SK-N-SH (cell line): ENCODE measurements around the gene DDX19B. TPM values are rescaled to one million over a fixed set of nuclear protein-coding genes. Genes with fewer than 3 reads are reported as not detected.
A peak's percentile ranks its signal among the peaks of the same experiment; 100 is the strongest.
"Not testable (repeated sequence)": the region's sequence is repeated elsewhere in the genome, so short reads cannot be mapped to it uniquely, and the experiment has no call there.

Experiments
- CTCF ChIA-PET: fragments of 300-600, 350-600 bp; formaldehyde crosslinking; extraction: SDS; loops from one replicate; lab custom pipeline; 2021; lab: Yijun Ruan, JAX
- POLR2A ChIA-PET: fragments of 350-600 bp; sonication (Branson Sonifier 250); formaldehyde crosslinking; extraction: SDS; loops from one replicate; lab custom pipeline; 2020; ENCODE audit warnings: antibody characterized with exemption, inconsistent platforms; lab: Yijun Ruan, JAX
- DNase-seq: peaks from one replicate; pipeline ENCODE4 v3.0.0; 2012
- H2AFZ ChIP-seq: fragments of 200-600 bp; sonication (generic); 2 replicates; pipeline ENCODE4 v1.8.1; 2016; ENCODE audit warnings: antibody characterized with exemption, mild to moderate bottlenecking, low read depth
- H3F3A ChIP-seq: fragments of 200-600 bp; sonication (generic); replicated peaks from 2 replicates; pipeline ENCODE3; 2016; ENCODE audit warnings: antibody characterized with exemption, mild to moderate bottlenecking; ENCODE audit not compliant: insufficient read depth
- H3K27ac ChIP-seq, 2 experiments: fragments of 200-500 bp in 1 of 2; fragments of 200-600 bp in 1 of 2; sonication (Bioruptor generic) in 1 of 2; sonication (generic), shearing (Covaris generic) in 1 of 2; 2 replicates each; pipeline versions ENCODE4 v1.5.1 to v1.6.1; 2014 to 2016; ENCODE audit warnings: low read depth in 2 of 2, inconsistent platforms in 1 of 2, low read length in 1 of 2, mild to moderate bottlenecking in 1 of 2, mixed read lengths in 1 of 2
- H3K27me3 ChIP-seq: fragments of 200-600 bp; sonication (generic), shearing (Covaris generic); 2 replicates; pipeline ENCODE4 v1.6.1; 2016; ENCODE audit warnings: mixed run types; ENCODE audit not compliant: insufficient read depth
- H3K36me3 ChIP-seq, 2 experiments: fragments of 200-500 bp in 1 of 2; fragments of 200-600 bp in 1 of 2; sonication (Bioruptor generic) in 1 of 2; sonication (generic) in 1 of 2; replicated peaks in 1 of 2; 2 replicates each; pipeline versions ENCODE3 to v1.5.1; 2014 to 2016; ENCODE audit warnings: low read length in 1 of 2, mild to moderate bottlenecking in 1 of 2; ENCODE audit not compliant: insufficient read depth in 2 of 2, control insufficient read depth in 1 of 2
- H3K4me1 ChIP-seq, 2 experiments: fragments of 200-500 bp in 1 of 2; fragments of 200-600 bp in 1 of 2; sonication (Bioruptor generic) in 1 of 2; sonication (generic), shearing (Covaris generic) in 1 of 2; 2 replicates each; pipeline versions ENCODE4 v1.5.1 to v1.6.1; 2014 to 2016; ENCODE audit warnings: low read depth in 1 of 2, low read length in 1 of 2, mixed run types in 1 of 2; ENCODE audit not compliant: insufficient read depth in 2 of 2, control insufficient read depth in 1 of 2
- H3K4me2 ChIP-seq: fragments of 200-600 bp; sonication (generic), shearing (Covaris generic); 2 replicates; pipeline ENCODE4 v1.6.1; 2017; ENCODE audit warnings: mixed run types
- H3K4me3 ChIP-seq, 2 experiments: fragments of 200-500 bp in 1 of 2; fragments of 200-600 bp in 1 of 2; sonication (Bioruptor generic) in 1 of 2; sonication (generic), shearing (Covaris generic) in 1 of 2; 2 replicates each; pipeline versions ENCODE4 v1.5.1 to v1.8.1; 2014 to 2016; ENCODE audit warnings: low read depth in 2 of 2, inconsistent platforms in 1 of 2, low read length in 1 of 2, mild to moderate bottlenecking in 1 of 2, mixed read lengths in 1 of 2, moderate library complexity in 1 of 2
- H3K79me2 ChIP-seq: fragments of 200-600 bp; sonication (generic); 2 replicates; pipeline ENCODE4 v1.8.1; 2017; ENCODE audit warnings: mild to moderate bottlenecking; ENCODE audit not compliant: insufficient read depth
- H3K9ac ChIP-seq: fragments of 200-600 bp; sonication (generic); 2 replicates; pipeline ENCODE4 v1.6.1; 2017; ENCODE audit warnings: mixed run types
- H3K9me2 ChIP-seq: fragments of 200-600 bp; sonication (generic); 2 replicates; pipeline ENCODE4 v1.6.1; 2017; ENCODE audit warnings: mixed run types
- H3K9me3 ChIP-seq: fragments of 200-600 bp; sonication (generic); 2 replicates; pipeline ENCODE4 v1.6.1; 2017; ENCODE audit warnings: mixed run types, mild to moderate bottlenecking, moderate library complexity
- H4K20me1 ChIP-seq: fragments of 200-600 bp; sonication (generic); 2 replicates; pipeline ENCODE4 v1.6.1; 2017; ENCODE audit warnings: mild to moderate bottlenecking, mixed run types; ENCODE audit not compliant: insufficient read depth
- CTCF ChIP-seq: fragments of 200-600 bp; sonication (generic); IDR thresholded peaks from 2 replicates; pipeline ENCODE4 v1.6.1; 2017; ENCODE audit warnings: antibody characterized with exemption, mild to moderate bottlenecking, moderate library complexity
- MAX ChIP-seq: IDR thresholded peaks from 2 replicates; pipeline ENCODE4 v1.4.0; 2012; ENCODE audit warnings: low read depth
- MXI1 ChIP-seq: IDR thresholded peaks from 2 replicates; pipeline ENCODE4 v1.6.1; 2012; ENCODE audit warnings: mild to moderate bottlenecking, low read depth, low read length, improper control_type of control experiment
- NFIC ChIP-seq: IDR thresholded peaks from 2 replicates; pipeline ENCODE4 v1.4.0; 2012; ENCODE audit warnings: borderline replicate concordance
- NRF1 ChIP-seq: IDR thresholded peaks from 2 replicates; pipeline ENCODE4 v1.6.1; 2012; ENCODE audit warnings: low read depth, mild to moderate bottlenecking, low read length
- POLR2AphosphoS5 ChIP-seq: IDR thresholded peaks from 2 replicates; pipeline ENCODE4 v1.6.1; 2012; ENCODE audit warnings: low read depth, low read length
- RCOR1 ChIP-seq: fragments of 150-350 bp; IDR thresholded peaks from 2 replicates; pipeline ENCODE4 v1.6.1; 2017; ENCODE audit warnings: antibody characterized with exemption, low read length
- SIN3A ChIP-seq: IDR thresholded peaks from 2 replicates; pipeline ENCODE4 v1.6.1; 2012; ENCODE audit warnings: low read depth, mild to moderate bottlenecking, low read length, moderate library complexity, borderline replicate concordance
- TAF1 ChIP-seq: IDR thresholded peaks from 2 replicates; pipeline ENCODE4 v1.6.1; 2012; ENCODE audit warnings: low read depth, mild to moderate bottlenecking, low read length, moderate library complexity, borderline replicate concordance
- TCF12 ChIP-seq: IDR thresholded peaks from 2 replicates; pipeline ENCODE4 v1.4.0; 2012
- YY1 ChIP-seq: IDR thresholded peaks from 2 replicates; pipeline ENCODE4 v1.4.0; 2012; ENCODE audit warnings: low read depth, mild to moderate bottlenecking
- WGBS: methylation state at CpG from one replicate; pipeline ENCODE4 v1.1.6; 2017; ENCODE audit warnings: low lambda C conversion rate; 5-methylcytosine and 5-hydroxymethylcytosine counted together
- polyA plus RNA-seq, 3 experiments: library from polyadenylated mRNA; depleted of rRNA; stranded (reverse); fragments of >200 nt; gene quantifications; 2 replicates each; pipeline ENCODE4 v1.2.3, GENCODE V29; 2012
- TF ChIP-seq, protein P1 (sequence below): IDR thresholded peaks from 2 replicates; pipeline ENCODE4; 2012
- TF ChIP-seq, protein P2 (sequence below): IDR thresholded peaks from 2 replicates; pipeline ENCODE4 v1.4.0; 2012; ENCODE audit warnings: low read depth, borderline replicate concordance

DDX19B gene
- polyA plus RNA-seq, 1 of the 3 experiments (the other 2 are of a cell fraction), result 43.6 TPM

GRCh38 chr16:70276392-70276791 is 22.6 kb upstream of the DDX19B start:
- Histone ChIP-seq H3K79me2 (peaks cover 34% of the 10 kb centered on the region), H3K9me3 (no peaks in the 10 kb centered on the region), H3K4me1 (peaks cover 0 to 8% of the 10 kb centered on the region in 2 experiments; a peak in 1 of 4 replicates), H3K36me3 (peaks cover 34 to 74% of the 10 kb centered on the region in 2 experiments), H3K9ac (no peak overlapping the region), H3K27ac (no peak overlapping the region), H3K4me3 (no peak overlapping the region), H3K4me2 (no peak overlapping the region), H4K20me1 (peaks cover 37% of the 10 kb centered on the region)
- TF ChIP-seq SIN3A (no peak), TCF12 (peak; percentile 39; the same call in 1 of the 2 replicates), NFIC (peak; percentile 24; the same call in 1 of the 2 replicates)
- TF ChIP-seq, all 33 proteins: peak for 2
- no peak for DNase-seq
- Histone ChIP-seq H3K9me2 (no peaks in the 10 kb centered on the region), H2AFZ (no peak overlapping the region), H3K27me3 (no peaks in the 10 kb centered on the region), H3F3A (peaks cover 10% of the 10 kb centered on the region)
- CTCF ChIA-PET, result interaction anchor here (0.9 to 2.6 kb wide), 3 partner anchors 9 to 112 kb away, joined by 3 to 16 read pairs (median 6); no protein-coding TSS in a partner anchor
- POLR2A ChIA-PET, result interaction anchor here (1.1 kb wide), 1 partner anchor 12 kb away, joined by 3 read pairs; no protein-coding TSS in a partner anchor
- WGBS, result 83% methylated on average over 1 of the region's 1 CpG

- peaks cover 47% of the 10 kb centered on the region for H4K20me1 ChIP-seq
- H3K4me1 ChIP-seq, DNase-seq, H3K9me3 ChIP-seq, H3K9me2 ChIP-seq, H3K27me3 ChIP-seq: not testable (repeated sequence)
- peaks cover 19% of the 10 kb centered on the region for H3F3A ChIP-seq
- H3K4me2 ChIP-seq, result peak overlapping the region; percentile 96
- H3K27ac ChIP-seq, result peak overlapping the region in 1 of 2 experiments; percentile 85; a peak in 2 of 4 replicates
- peak overlapping the region; percentile 92; the same call in 1 of the 2 replicates for H3K9ac ChIP-seq
- WGBS, result 86% methylated on average over 16 of the region's 17 CpGs
- 0 out of 2 replicates have a peak overlapping the region, but pooled peaks have one; percentile 17 for H2AFZ ChIP-seq
- ChIA-PET CTCF (interaction anchor here (2.8 to 2.9 kb wide), 2 partner anchors 20 to 35 kb away, joined by 10 read pairs; partner anchors contain the start of gene EXOSC6), POLR2A (interaction anchor here (0.8 to 2.9 kb wide), 3 partner anchors 11 to 28 kb away, joined by 3 to 31 read pairs (median 3); partner anchors contain the start of gene DDX19B)
- peaks cover 67% of the 10 kb centered on the region for H3K79me2 ChIP-seq
- peaks cover 8 to 32% of the 10 kb centered on the region in 2 experiments for H3K36me3 ChIP-seq
- peak overlapping the region; percentile 65 to 76 for H3K4me3 ChIP-seq
Measured at GRCh38 chr16:70287304-70287971, 11.5 kb upstream of the DDX19B start.

GRCh38 chr16:70289229-70290094 is 9.5 kb upstream of the DDX19B start, which contains the start of gene AARS1:
TSS of gene AARS1 (minus strand) at chr16:70289506. CDS start at chr16:70282763, 6,743 bp downstream.
- H3K27me3 ChIP-seq, result no peaks in the 10 kb centered on the region
- H3K4me2 ChIP-seq, result peak within 1 kb of the TSS; percentile 96
- H3K9ac ChIP-seq, result peak within 1 kb of the TSS; percentile 92
- WGBS, result 2% methylated on average over 37 of the region's 53 CpGs
- no peaks in the 10 kb centered on the region for H3K9me3 ChIP-seq
- peaks cover 48% of the 10 kb centered on the region for H3K79me2 ChIP-seq
- ChIA-PET POLR2A (interaction anchor here (0.6 to 2.9 kb wide), 8 partner anchors 9 to 262 kb away, joined by 3 to 31 read pairs (median 4); partner anchors contain the start of genes DDX19A and DDX19B), CTCF (interaction anchor here (1.3 to 2.8 kb wide), 3 partner anchors 22 to 37 kb away, joined by 3 to 10 read pairs (median 6); partner anchors contain the start of gene EXOSC6)
- H3K4me3 ChIP-seq, result peak within 1 kb of the TSS; percentile 65 to 76
- peak; percentile 97 for DNase-seq
- H3K4me1 ChIP-seq, result peaks cover 2 to 10% of the 10 kb centered on the region in 2 experiments; a peak in 2 of 4 replicates
- peak within 1 kb of the TSS; percentile 85 to 88 for H3K27ac ChIP-seq
- H3K36me3 ChIP-seq, result peaks cover 3 to 13% of the 10 kb centered on the region in 2 experiments
- peaks cover 29% of the 10 kb centered on the region for H4K20me1 ChIP-seq
- no peaks in the 10 kb centered on the region for H3K9me2 ChIP-seq
- peaks cover 19% of the 10 kb centered on the region for H3F3A ChIP-seq
- peak within 1 kb of the TSS; percentile 100 for H2AFZ ChIP-seq
- peak; percentile 71 for TF ChIP-seq MXI1
- TF ChIP-seq MAX, result peak; percentile 81
- 0 out of 2 replicates have a peak, but pooled peaks have one; percentile 21 for TF ChIP-seq YY1
- TF ChIP-seq, protein P1, sequence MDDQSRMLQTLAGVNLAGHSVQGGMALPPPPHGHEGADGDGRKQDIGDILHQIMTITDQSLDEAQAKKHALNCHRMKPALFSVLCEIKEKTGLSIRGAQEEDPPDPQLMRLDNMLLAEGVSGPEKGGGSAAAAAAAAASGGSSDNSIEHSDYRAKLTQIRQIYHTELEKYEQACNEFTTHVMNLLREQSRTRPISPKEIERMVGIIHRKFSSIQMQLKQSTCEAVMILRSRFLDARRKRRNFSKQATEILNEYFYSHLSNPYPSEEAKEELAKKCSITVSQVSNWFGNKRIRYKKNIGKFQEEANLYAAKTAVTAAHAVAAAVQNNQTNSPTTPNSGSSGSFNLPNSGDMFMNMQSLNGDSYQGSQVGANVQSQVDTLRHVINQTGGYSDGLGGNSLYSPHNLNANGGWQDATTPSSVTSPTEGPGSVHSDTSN, result peak; percentile 100
- TF ChIP-seq NRF1, result peak; percentile 34; the same call in 1 of the 2 replicates
- no peak for TF ChIP-seq RCOR1
- TF ChIP-seq TAF1, result peak; percentile 87
- peak; percentile 95 for TF ChIP-seq POLR2AphosphoS5
- TF ChIP-seq CTCF, result no peak
- TF ChIP-seq, protein P2, sequence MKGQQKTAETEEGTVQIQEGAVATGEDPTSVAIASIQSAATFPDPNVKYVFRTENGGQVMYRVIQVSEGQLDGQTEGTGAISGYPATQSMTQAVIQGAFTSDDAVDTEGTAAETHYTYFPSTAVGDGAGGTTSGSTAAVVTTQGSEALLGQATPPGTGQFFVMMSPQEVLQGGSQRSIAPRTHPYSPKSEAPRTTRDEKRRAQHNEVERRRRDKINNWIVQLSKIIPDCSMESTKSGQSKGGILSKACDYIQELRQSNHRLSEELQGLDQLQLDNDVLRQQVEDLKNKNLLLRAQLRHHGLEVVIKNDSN, result peak; percentile 82; the same call in 1 of the 2 replicates
